NCI-H446 treated with DMSO at 0.1 percent for 48 hours (cell line): ENCODE data around the gene CTDSPL2.
"Not testable (repeated sequence)": the region's sequence is repeated elsewhere in the genome, so short reads cannot be mapped to it uniquely, and the experiment has no call there.

Source experiments
- DNase-seq: peaks from one replicate; lab custom pipeline; 2025; lab: John Stamatoyannopoulos, UW

CTDSPL2 gene

DNA sequence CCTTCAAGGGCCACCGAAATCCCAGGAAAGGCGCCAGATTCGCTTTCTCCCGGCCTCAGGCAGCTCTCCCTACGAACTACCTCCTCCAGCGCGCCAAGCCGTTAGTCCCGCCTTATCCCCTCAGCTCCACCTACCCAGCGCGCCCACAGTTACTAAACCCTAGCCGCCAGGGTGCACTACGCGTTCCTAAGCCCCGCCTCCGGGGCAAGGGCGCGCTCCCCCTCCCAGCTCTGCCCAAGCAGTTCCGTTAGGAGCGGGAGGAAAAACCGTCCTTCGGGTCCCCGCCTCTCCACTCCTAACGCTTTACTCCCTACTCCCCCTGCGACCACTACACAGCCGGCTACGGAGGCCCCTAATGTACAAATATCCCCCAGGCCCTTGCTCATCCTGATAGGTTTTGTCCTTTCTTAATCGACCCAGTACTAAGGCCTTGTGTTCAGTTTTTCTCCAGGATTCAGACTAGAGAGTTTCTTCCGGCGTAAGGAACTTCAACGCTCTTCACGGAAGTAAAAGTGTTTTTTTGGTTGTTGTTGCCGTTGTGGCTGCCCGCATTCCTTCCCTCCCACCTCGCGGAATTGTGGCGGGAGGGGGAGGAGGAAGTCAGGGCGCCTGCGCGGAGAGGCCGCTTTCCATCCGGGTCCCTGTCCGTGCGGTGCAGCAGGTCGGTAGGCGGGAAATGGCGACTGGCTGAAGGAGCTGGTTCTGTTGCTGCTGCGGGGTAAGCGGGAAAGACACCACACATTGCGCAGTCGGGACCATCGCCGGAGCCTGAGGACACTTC is at the start of gene CTDSPL2:
CTDSPL2 (plus strand) TSS at position 655 of the 781 bp plus-strand sequence. CDS start 31,386 bp downstream, outside the sequence.
- DNase-seq = peak; percentile 97

DNA sequence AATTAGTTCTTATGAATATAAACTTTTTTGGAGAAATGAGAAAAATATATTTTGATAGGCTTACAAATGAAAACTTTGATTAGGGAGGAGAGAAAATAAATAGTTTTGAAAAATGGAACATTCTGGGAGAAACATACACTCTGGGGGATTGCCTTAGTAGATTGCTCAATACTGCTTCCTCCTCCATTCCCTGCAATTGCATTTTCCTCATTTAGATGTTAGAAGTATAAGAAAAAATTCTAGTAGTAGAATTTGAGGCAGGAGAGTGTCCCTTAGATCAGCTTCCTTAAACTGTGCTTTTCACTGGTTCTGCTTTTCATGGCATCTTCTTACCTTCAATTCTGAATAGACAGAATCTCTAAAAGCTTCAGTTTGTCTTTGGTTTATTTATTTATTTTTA is 46.2 kb upstream of the CTDSPL2 start:
- DNase-seq = no peak

DNA sequence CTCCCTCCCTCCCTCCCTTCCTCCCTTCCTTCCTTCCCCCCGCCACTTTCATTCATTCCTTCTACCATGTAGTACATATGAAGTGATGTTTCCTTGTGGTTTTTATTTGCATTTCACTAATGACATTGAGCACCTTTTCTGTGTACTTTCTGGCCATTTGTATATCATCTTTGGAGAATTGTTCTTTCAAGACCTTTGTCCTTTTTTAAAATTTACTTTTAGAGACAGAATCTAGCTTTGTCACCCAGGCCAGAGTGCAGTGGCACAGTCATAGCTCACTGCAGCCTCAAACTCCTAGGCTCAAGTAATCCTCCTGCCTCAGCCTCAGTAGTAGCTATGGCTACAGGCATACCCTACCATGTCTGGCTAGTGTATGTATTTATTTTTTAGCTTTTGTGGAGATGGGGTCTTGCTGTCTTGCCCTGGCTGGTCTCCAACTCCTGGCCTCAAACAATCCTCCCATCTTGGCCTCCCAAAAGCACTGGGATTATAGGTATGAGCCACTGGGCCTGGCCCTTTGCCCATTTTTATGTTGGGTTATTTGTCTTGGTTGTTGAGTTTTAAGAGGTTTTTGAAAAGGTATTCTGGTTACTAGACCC is 42.0 kb upstream of the CTDSPL2 start:
- no peak for DNase-seq

DNA sequence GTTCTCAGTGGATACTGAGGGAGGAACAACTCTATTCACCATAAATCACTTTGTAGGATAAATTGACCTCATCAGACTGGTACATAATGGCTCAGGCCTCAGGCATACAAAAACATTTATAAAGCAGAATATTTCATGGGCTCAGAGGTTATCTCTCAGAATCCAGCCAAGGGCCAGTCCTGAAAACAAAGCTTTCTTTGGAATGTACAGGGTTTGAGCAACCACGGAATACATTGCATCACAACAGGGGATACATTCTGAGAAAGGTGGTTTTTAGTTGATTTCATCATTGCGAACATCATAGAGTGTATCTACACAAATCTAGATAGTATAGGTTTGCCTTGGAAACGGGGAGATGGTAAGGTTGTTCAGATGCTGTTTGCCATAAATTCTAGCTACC is 33.4 kb upstream of the CTDSPL2 start:
- DNase-seq = no peak

GRCh38 chr15:44394562-44394961 is 32.9 kb upstream of the CTDSPL2 start:
- no peak for DNase-seq

- no peak for DNase-seq
These were observed 29.6 kb upstream of the CTDSPL2 start for GRCh38 chr15:44397869-44398268.

DNA sequence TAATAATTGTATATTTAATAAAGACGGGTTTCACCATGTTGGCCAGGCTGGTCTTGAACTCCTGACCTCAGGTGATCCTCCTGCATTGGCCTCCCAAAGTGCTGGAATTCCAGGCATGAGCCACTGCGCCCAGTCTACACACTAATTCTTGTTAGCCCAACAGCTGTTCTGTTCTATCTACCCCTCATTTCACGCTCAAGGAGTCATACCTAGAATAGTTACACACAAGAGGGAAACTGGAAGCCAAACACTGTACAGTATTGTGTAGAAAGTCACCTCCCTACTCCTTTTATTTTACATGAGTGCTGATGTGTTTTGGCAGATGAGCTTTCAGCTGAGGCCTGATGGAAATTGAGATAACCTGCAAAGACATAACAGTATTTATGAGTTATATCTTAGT is 13.4 kb upstream of the CTDSPL2 start:
- DNase-seq = no peak

GRCh38 chr15:44427756-44428724 is 611 bp downstream of the CTDSPL2 start:
- peak; percentile 53 for DNase-seq

DNA sequence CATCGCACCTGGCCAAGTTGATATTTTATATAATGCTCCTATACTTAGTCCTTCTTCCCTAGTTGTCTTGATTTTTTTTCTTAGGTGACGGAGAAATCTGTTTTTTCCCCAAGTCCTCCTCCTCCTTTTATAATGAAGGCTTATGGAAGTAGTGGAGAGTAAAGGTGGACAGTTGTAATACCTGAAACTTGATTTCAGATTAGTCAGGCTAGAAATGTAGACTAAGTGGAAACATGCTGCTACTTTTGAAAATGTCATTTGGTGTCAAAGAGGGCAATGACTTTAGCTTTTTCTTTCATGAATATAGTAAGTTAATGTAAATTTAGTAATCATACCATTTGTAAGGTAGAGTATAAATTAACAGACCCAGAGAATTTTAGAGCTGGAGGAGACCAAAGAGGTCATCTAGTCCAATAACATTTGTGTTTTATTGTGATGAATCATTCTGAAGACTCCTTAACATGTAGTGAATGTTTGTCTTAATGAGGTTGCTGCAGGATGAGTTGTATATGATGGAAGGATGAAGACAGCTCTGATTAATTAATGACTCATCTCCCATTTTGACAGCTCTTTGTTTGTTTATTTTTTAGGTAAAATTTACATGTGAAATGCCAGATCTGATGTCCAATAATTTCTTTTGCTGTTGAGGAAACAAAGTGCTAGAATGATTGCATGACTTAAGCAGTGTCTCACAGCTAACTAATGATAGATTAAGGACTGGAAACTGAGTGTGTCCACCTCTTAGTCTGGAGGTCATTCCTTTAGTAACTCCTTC is 8.7 kb downstream of the CTDSPL2 start:
- no peak for DNase-seq

- no peak for DNase-seq
These were observed 11.0 kb downstream of the CTDSPL2 start for GRCh38 chr15:44438402-44438801.

DNA sequence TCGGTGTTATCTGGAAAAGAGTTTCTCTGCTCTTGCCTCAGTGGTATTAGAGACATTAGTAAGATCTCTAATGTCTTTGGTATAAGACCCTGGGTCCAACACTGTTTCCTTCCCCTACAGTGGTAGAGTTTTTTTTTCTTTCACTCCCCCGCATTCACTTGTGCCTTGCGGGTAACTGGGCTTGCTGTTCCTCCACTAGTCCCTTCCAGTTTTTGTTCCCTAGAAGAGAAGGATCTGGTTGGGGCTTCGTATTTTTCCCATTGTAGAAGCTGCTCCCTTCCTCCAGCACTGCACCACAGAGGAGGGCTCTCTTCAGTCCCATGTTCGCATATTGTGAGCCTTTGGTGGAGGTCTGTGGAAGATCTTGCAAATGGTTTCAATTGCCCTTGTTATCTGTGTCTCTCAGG is 13.7 kb downstream of the CTDSPL2 start:
- DNase-seq = no peak

GRCh38 chr15:44443515-44443914 is 16.1 kb downstream of the CTDSPL2 start:
- no peak for DNase-seq

DNA sequence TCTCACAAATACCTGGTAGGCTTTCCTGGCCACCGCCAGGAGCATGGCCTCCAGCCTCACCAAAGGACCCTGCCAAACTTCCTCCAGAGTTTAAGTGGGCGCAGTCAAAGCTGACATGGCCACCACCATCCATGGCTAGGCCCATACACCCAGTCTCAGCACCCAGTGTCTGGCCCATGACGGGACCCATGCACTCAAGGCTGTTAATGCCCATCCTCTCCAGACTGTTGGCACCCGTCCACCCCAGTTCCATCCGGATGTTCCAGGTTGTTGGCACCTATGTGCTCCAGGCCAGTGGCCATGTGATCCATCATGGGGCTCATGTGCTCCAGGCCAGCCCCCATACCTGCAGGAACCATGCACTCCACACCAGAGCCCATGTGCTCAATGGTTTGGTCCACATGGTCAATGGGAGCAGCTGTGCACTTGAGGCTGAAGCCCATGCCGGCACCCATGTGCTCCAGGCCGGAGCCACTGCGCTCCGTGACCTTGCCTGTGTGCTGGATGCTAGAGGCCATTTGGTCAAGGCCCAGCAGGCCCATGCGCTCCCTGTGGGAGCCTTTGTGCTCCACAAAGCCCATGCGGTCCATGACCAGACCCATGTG is 20.4 kb downstream of the CTDSPL2 start:
- no peak for DNase-seq

DNA sequence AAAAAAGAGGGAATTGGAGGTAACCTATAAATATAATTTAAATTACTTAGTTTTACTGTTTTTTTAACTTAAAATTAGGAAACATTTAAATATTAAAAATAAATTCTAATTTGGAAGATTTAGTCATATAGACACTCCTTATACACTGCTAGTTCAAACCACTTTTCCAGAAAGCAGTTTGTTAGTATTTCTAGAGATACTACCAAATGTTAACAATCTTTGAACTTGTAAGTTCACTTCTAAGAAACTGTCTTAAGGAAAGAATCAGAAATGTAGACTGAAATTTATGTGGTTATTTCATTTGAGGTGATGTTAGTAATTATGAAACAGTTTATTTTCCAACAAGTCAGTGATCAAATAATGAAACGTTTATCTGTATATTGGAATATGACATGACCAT is 22.7 kb downstream of the CTDSPL2 start:
- no peak for DNase-seq

GRCh38 chr15:44453578-44454283 is 26.3 kb downstream of the CTDSPL2 start:
- not testable (repeated sequence) for DNase-seq

DNA sequence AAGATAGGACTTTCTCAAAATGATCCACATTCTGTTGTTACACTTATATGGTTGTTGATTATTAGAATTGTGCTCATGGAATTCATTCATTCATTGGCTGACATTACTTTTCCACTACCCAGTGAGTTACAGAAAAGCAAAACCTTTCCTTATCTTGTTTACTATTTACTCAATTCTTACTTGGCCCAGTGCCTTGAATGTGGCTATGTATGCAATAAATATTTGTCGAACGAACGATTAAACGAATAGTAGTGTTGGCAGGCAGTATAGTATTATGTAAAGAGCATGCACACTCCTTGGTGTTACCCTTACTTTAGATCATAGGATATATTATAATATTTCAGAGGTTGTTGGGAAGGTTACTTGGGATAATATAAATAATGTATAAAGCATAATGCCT is 31.0 kb downstream of the CTDSPL2 start:
- DNase-seq = no peak

DNA sequence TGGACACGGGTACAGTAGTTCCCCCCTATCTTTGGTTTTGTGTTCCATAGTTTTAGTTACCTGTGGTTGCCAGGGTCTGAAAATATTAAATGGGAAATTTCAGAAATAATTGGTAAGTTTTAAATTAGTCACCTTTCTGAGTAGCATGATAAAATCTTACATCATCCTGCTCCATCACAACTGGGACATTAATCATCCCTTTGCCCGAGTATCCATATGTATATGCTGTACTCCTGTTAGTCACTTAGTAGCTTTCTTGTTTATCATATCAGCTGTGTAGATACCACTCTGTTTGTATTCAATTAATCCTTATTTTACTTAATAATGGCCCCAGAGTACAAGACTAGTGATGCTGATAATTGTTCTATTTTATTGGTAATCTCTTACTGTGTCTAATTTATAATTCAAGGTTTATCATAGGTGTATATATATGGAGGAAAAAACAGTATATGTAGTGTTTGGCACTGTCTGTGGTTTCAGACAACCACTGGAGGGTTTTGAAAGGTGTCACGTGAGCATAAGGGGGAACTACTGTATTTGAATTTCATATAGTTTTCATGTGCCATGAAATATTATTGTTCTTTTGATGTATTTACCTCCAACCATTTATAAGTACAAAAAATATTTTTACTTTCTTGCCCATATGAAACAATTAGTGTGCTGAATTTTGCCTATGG is 41.4 kb downstream of the CTDSPL2 start:
- DNase-seq = no peak

GRCh38 chr15:44471885-44472455 is 44.5 kb downstream of the CTDSPL2 start:
- no peak for DNase-seq

DNA sequence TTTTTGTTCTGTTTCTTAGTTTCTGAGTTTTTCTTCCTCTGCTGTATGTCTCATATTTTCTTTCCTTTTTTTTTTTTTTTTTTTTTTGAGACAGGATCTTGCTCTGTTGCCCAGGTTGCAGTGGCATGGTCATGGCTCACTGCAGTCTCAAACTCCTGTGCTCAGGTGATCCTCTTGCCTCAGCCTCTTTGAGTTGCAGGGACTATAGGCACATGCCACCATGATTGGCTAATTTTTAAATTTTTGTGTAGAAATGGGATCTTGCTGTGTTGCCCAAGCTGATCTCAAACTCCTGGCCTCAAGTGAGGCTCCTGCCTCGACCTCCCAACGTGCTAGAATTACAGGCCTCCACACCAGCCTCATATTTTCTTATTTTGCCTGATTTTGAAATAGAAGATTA is 51.9 kb downstream of the CTDSPL2 start:
- no peak for DNase-seq

GRCh38 chr15:44482090-44482489 is 54.7 kb downstream of the CTDSPL2 start:
- no peak for DNase-seq
